Superior temporal gyrus (tissue), 1 donor: ENCODE results near the gene MRPS35.
A peak's percentile ranks its signal among the peaks of the same experiment; 100 is the strongest.

Source experiments
- DNase-seq: peaks from one replicate; pipeline ENCODE4 v3.0.0-alpha.2; 2016; ENCODE audit errors: extremely low spot score

The MRPS35 gene

DNA sequence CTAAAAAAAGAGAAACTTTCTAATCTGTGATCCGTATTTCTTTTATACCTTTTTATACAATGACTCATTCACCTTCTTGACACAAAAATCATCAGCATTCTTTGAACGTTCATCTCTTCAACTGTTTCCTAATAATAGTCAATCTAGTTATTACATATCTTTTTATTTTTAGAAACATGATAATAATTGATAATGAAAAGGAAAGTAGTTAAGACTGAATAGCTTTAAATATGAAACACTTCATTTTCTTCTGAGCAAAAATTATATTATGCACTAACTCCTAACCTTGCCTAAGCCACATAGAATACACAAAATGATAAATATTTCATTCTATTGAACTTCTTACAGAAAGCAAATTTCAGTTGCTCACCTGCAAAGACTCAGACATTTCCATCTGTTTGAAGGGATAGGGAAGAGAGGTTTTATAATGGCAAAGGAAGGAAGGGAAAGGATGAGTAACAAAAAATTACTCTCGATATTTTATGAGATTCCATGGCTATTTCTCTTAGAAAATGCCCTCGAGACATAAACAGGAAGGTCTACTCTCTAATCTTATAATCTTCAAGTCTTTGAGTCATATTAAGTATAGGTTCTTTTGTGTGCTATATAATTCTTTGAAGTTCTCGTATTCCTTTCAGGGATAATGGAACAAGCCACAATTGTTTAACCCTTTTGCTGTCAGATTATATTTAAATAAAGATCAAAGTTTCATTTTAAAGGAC is 61.9 kb downstream of the MRPS35 start:
- no peak for DNase-seq

DNA sequence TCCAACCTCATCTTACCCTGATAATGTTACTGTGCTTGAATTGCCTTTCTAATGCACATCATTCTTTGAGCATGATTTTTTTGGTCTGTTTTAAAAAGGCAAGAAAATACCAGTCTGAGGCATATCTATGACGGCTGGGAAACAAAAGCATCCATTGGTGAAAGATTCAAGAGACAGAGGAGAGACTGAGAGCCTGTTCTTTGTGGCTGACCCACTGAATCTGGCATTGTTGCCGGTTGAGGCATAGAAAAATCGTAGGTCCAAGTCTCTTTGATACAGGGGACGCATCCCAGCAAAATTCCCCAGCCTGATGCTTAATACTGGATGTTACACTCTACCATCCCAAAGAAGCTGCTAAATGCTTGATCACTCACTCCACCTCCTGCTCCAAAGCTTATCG is 66.5 kb downstream of the MRPS35 start:
- DNase-seq = peak; percentile 76

DNA sequence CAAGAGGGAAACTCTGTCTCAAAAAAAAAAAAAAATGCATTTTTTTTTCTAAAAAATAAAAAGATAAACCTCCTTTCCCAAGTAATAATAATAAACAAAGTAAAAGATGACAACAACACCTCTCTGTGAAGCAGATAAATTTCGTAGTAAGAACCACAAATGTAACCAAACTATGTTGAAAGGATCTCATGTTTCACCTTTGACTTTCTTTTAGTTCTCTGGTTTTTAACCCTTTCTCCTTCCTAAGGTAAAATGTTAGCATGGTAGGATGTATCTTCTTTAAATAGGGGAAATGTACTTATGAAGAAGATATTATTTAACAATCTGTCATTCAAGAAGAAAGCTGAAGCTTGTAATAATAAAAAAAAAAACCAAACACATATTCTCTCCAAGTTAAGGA is 67.6 kb downstream of the MRPS35 start:
- no peak for DNase-seq

DNA sequence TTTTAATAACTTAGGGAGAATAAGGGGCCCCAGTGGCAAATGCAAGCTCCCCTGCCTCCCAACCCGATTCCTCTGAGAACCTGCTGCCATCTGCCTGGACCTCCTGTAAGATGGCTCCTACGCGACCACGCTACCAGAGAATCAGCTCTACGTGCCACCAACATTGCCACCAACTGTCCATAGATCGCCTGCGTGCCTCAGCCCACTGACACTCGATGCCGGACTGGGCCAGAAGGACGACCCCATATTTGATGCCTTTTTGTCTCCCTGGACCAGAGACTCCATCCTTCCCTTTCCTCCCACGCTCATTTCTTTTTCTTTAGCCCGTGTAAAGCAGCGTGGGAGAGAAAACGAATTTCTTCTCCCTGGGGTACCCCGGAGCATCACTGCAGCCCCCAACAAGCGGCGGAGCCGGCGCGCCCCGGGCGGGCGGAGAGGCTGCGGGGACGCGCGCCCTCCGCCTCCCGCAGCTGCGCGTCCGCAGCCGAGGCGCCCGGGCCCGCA is 68.8 kb downstream of the MRPS35 start:
- DNase-seq = peak; percentile 71

DNA sequence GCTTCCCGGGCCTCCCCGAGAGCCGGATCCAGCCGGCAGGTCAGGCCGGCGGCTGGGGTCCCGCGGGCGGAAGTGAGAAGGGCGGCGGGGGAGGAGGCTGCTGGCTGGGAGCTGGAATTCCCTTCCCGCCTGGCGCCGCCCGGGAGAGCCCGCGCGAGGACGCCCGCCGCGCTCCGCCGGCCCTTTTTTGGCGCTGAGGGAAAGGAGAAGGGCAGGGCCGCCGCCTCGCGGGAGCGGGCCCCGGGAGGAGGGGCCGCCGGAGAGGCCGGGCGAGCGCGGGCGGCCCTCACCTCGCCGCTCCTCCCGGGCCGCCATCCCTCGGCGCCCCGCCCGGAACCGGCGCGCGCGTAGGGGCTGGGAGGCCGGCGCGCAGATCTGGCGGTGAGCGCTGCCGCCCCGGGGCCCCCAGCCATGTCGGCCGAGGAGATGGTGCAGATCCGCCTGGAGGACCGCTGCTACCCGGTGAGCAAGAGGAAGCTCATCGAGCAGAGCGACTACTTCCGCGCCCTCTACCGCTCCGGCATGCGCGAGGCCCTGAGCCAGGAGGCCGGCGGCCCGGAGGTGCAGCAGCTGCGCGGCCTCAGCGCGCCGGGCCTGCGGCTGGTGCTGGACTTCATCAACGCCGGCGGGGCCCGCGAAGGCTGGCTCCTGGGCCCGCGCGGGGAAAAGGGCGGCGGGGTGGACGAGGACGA is 69.4 kb downstream of the MRPS35 start, which contains the start of the genes KLHL42 and MANSC4:
Gene KLHL42, plus strand, starts transcription at position 314 of the 692 bp plus-strand sequence. Its CDS starts 98 bp downstream, at position 412.
Gene MANSC4, minus strand, starts transcription at position 317 of the 692 bp plus-strand sequence. CDS start 8,960 bp downstream, outside the sequence.
- DNase-seq = peak; percentile 59

DNA sequence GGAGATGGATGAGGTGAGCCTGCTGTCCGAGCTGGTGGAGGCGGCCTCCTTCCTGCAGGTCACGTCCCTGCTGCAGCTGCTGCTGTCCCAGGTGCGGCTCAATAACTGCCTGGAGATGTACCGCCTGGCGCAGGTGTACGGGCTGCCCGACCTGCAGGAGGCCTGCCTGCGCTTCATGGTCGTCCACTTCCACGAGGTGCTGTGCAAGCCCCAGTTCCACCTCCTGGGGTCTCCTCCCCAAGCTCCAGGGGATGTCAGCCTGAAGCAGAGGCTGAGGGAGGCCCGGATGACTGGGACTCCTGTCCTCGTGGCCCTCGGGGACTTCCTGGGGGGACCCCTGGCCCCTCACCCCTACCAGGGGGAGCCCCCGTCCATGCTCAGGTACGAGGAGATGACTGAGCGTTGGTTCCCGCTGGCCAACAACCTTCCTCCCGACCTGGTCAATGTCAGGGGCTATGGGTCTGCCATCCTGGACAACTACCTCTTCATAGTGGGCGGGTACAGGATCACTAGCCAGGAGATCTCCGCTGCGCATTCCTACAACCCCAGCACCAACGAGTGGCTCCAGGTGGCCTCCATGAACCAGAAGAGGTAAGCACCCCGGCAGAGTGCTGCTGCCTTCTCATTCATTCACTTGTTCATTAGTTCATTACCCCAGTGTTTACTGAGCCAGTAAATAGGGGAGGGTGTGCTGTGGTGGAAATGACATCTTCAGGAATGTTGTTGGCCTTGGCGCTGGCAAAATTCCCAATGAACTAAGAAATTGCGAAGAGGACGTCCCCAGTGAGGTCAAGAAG is 70.2 kb downstream of the MRPS35 start:
- DNase-seq = no peak

DNA sequence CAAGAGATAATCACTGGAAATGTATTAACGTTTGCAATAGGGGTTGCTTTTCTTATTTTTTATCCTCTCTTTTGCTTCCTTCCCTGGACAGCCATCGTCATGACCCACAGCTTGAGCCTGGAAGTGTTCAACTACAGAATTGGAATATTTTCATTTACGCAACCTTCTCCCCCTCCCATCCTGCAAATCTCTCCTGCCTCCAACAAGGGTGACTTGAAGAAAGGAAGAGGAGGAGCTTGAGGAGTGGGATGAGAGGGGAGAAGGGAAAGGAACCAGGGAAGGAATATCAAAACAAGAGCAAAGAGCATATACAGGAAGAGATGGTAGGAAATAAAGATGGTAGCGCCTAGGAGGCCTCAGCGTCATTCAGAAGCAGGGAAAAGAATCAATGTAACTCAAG is 71.0 kb downstream of the MRPS35 start:
- DNase-seq = no peak

DNA sequence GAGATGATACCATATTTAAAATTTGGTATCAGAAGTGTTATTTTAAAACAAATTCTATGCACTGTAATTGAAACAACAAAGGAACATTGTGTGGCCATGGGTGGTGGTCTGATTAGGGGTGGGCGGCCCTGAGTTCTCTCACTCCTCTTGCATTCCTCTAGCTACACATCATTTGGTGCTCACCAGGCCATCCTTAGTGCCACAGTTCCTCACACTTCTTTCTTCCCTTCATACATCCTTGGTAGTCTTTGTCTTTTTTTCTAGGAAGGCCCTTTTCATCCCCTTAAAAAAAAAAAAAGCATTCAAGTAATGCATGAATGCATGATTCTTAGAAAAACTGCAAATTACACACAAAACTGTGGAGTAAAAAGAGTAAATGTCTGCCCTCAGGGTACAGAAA is 71.8 kb downstream of the MRPS35 start:
- DNase-seq = no peak

DNA sequence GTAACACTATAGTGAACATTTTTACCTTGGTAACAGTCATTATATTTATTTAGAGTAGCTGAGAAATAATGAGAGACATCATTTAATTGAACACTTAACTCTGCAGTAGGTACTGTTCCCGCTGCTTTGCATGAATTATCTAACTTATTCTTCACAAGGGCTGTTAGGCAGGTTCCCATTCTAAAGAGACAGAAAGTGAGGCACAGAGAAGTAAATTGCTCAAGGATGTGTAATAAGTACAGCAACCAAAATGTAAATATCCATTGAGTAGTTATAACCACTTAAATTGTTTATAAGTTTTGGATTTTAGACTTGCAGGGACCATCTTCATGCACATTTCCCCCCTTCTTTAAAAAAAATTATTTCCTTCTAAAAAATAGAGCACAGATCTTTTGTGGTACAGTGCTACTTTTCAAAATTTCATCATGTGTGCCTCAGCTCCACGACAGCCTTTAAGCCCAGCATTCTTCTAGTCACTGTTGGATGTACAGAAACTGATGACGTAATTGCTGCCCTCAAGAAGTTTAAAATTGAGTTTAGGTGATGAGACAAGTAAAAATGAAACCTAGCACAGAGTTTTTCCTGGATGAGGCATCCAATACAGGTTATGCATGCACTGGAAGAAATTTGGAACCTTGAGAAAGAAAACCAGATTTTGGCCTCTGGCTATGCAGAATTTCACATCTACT is 75.4 kb downstream of the MRPS35 start:
- DNase-seq = no peak

DNA sequence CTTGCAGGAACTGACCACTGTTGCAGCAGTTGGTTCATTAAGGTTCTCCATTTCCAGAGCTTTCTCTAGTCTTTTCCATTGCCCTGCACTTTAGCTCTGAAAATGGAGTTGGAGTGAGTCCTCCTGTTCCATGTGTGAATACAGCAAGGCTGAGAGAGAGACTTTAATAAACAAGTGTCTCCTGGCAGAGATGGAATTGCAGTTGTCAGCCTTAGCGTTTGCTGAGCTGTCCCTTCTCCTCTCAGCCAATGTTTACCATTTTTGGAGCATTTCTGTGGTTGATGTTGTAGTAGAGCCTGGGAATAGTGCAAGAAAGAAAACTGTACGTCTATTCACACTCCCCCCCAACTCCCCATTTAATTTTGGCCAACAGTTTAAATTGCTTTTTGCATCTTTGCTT is 76.9 kb downstream of the MRPS35 start:
- no peak for DNase-seq

DNA sequence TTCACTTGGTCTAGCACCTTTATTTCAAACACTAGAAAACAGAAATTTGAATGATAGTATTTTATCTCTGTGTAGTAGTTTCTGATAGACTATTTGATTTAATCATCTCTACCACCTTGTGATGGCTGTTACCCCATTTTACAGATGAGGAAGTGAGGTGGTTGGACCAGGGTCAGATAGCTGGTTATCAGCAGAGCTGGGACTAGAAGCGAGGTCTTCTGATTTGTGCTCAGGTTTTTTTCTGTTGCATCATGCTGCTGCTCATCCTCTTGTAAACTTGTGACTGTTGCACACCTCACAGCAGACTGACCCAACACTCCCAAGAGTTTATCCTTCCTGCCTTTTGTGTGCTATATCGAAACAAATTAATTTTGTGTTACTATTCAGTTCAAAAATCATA is 79.5 kb downstream of the MRPS35 start:
- no peak for DNase-seq

DNA sequence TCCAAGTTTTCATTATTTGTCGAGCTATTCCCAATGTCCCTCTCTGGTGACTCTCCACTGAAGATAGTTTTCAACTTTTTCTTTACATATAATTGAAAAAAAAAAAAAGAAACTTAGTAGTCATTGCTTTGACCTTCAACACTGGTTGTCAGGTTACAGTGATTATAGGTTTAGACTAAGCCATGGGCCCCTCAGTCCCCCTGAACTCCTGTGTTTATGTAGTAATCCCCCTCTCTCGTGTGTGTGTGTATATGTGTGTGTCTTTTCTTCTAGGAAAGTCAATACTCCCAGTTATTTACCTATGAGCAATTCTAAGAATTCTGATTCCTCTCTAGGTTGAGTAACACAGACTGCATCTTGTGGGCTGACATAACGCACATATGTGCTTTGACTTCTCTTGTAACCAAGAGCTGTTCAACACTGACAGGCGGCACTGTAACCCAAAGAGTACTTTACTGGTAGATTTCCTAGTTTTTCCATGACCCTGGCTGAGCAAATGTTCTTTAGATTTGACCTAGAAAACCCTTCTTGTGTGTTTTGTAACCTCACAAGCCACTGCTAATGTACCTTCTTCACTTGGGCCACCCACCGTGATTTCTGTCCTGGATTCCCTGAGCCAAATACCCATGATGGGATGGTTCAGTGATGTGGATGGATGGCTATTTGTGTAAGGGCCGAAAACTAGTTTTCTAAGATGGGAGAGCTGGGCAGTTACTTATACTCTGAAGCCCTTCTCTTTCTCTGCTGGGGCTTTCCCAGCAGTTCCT is 84.4 kb downstream of the MRPS35 start:
- DNase-seq = no peak

DNA sequence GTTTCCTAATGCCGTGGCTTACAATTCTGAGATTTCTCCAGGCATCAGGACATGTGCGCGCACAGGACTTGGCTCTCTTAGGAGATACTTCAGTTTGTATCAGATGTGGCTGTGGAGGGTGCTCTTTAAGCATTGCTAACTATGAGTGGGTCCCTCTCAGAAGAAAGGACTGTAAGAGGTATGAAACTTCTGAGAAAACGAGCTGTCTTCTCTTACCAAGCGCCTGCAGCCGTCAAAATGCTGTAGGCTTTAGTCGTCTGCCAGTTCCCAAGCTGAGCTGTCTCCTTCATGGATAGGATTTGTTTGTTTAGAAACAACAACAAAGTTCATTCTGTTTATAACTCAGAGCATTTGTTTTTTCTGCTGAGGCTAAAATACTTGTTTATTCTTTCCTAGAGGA is 85.5 kb downstream of the MRPS35 start:
- DNase-seq = no peak

DNA sequence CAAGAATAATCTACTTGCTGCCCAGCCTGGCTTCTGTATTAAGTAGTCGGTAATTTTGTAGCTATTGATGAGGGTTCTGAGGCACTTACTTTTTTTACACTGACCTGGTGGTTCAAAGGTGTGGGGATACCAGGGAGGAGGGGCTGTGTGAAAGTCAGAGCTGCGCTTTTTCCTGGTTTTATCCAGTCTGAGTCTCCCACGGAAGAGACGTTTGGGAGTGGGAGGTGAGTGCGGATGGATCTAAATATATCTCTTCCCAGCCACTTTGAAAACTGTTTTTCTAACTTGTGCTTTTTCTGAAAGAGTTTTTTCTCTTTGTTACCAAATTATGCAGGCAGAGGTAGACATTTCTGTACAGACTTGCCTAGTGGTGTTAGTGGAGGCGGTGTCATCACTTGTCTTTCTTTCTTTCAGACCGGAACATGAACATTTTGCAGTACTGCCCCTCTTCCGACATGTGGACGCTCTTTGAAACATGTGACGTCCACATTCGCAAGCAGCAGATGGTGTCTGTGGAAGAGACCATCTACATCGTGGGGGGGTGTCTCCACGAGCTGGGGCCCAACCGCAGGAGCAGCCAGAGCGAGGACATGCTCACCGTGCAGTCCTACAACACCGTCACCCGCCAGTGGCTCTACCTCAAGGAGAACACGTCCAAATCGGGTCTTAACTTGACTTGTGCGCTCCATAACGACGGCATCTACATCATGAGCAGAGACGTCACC is 86.8 kb downstream of the MRPS35 start:
- no peak for DNase-seq

DNA sequence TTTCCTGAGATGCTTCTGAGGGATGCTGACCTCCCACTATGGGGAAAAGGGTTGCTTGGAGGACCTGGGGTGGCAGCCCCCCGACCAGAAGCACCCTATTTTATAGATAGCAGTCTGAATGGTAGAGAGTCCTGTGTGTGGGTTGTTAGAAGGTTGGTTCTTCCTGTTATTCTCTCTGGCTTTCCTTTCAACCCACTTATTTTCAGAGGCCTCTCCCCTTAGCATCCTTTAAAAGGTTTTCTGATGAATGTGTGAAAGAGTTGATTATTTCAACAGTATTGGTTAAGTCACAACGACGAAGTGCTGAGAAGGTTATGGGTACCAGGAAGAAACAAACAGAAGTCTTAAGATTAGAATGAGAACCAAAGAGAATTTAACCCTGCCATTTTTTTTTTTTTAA is 90.2 kb downstream of the MRPS35 start:
- no peak for DNase-seq

DNA sequence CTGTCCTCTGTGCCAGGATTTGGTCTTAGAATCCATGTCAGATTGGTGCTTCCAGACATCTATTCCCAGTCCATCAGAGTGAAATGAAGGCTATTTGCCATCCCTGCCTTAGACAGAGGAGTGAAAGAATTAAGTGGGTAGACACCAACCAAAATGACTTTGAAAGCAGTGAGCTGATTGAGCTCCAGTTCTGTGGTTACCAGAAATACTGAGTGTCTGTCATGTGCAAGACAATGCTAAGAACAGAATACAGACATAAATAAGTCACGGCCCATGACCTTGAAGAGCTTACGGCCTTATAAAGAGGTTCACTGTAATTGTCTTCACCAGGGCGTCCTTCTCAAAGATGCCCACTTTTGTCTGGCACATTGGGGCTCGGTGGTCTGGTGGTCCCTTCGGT is 91.0 kb downstream of the MRPS35 start:
- no peak for DNase-seq

DNA sequence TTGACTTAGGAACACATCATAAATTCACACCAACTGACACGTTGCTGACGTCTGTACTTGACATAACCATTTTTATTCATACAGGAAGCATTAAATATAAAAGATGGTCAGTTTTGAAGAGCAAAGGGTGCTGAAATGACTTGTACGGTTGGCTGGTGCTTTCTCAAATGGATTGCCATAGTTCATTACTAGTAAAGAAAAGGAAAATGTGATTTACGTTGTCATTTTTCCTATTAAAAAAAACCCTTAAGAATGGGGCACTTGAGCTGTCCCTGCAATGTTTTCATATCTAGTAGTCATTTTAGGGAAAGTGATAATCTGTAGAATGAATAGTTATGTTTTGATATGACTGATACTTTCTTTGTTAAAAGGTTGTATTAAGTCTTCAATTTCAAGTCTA is 91.9 kb downstream of the MRPS35 start:
- DNase-seq = no peak

DNA sequence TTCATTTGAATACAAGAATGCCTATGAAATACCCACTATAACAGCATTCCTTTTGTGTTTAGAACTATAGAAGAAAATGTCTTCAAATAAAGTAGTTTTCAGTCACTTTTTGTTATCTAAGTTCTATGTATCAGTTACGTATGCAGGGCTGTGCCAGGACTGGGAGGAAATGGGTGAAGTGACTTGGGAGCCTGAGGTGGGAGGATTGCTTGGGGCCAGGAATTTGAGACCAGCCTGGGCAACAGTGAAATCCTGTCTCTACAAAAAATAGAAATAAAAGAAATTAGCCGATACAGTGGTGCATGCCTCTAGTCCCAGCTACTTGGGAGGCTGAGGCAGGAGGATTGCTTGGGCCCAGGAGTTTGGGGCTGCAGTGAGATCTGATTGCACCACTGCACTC is 92.3 kb downstream of the MRPS35 start:
- no peak for DNase-seq

DNA sequence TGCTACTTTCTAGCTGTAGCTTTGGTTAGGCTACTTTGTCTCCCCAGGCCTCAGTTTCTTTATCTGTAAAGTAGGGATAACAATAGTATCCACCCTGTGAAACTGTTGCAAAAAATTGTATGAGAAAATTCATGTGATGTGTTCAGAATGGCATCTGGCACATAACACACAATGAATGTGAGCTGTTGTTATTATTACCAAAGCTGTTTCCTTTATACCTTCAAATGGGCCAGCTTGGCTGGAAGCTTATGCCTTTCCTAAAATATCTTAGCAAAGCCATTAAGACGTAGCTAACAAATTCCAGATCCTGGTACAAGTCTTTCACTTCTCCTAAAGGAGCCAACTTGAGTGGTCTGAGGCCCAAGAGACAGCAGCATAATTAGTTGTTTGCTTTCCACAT is 94.6 kb downstream of the MRPS35 start:
- DNase-seq = no peak
